Fibroblast of villous mesenchyme (primary cell): ENCODE data around the gene TCF12. TPM values are rescaled to one million over a fixed set of nuclear protein-coding genes. Genes with fewer than 3 reads are reported as not detected.
A peak's percentile ranks its signal among the peaks of the same experiment; 100 is the strongest.

Experiments
- DNase-seq: peaks from one replicate; pipeline ENCODE4 v3.0.0-alpha.2; 2010; ENCODE audit warnings: low read depth
- H3K4me3 ChIP-seq: 2 replicates; pipeline ENCODE4 v1.5.1; 2011; ENCODE audit warnings: low read depth, mild to moderate bottlenecking, low read length
- total RNA-seq: library from RNA; depleted of rRNA; stranded (reverse); fragments of >200 nt; gene quantifications from 2 replicates; pipeline ENCODE4 v1.2.3, GENCODE V29; 2012
- TF ChIP-seq, protein P1 (sequence below): IDR thresholded peaks from 2 replicates; pipeline ENCODE4 v1.5.1; 2012; ENCODE audit warnings: low read depth, mild to moderate bottlenecking, low read length; ENCODE audit not compliant: insufficient read depth

Gene TCF12
- total RNA-seq, 1 donor = 110 TPM

DNA sequence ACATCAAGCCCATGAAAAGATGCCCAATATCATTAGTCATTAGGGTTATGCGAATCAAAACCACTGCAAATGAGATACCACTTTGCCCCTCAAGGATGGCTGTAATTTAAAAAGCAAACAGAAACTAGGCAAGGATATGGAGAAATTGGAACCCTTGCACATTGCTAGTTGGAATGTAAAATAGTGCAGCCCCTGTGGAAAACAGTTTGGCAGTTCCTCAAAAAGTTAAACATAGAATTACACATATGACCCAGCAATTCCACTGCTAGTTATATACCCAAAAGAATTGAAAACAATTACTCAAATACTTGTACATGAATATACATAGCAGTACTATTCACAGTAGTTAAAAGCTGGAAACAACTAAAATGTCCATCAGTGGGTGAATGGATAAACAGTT is 271.0 kb downstream of the TCF12 start:
- DNase-seq = no peak
- TF ChIP-seq, protein P1, sequence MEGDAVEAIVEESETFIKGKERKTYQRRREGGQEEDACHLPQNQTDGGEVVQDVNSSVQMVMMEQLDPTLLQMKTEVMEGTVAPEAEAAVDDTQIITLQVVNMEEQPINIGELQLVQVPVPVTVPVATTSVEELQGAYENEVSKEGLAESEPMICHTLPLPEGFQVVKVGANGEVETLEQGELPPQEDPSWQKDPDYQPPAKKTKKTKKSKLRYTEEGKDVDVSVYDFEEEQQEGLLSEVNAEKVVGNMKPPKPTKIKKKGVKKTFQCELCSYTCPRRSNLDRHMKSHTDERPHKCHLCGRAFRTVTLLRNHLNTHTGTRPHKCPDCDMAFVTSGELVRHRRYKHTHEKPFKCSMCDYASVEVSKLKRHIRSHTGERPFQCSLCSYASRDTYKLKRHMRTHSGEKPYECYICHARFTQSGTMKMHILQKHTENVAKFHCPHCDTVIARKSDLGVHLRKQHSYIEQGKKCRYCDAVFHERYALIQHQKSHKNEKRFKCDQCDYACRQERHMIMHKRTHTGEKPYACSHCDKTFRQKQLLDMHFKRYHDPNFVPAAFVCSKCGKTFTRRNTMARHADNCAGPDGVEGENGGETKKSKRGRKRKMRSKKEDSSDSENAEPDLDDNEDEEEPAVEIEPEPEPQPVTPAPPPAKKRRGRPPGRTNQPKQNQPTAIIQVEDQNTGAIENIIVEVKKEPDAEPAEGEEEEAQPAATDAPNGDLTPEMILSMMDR = no peak
- no peak overlapping the region for H3K4me3 ChIP-seq

GRCh38 chr15:57190208-57190607 is 271.8 kb downstream of the TCF12 start:
- H3K4me3 ChIP-seq = no peak overlapping the region
- TF ChIP-seq, protein P1 = no peak
- DNase-seq = no peak

DNA sequence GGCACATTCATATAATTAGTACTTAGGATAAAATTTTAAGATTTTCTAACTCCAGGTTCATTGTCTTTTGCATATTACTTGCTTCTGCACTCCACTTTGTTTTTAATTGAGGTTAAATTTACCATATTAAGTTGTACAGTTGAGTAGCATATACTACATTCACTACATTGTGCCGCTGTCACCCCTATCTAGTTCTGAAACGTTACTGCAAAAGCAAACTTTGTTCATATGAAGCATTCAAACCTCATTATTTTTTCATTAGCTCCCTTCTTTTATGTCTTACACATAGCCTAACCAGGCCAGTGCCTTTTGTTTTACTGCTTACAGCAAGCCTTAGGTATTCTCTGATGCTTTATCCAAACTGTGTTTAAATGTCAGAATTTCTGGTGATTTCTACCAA is 274.7 kb downstream of the TCF12 start:
- TF ChIP-seq, protein P1 = no peak
- no peak overlapping the region for H3K4me3 ChIP-seq
- DNase-seq = no peak

- TF ChIP-seq, protein P1 = no peak
- H3K4me3 ChIP-seq = no peak overlapping the region
- no peak for DNase-seq
Measured at GRCh38 chr15:57195326-57195725, 276.9 kb downstream of the TCF12 start.

DNA sequence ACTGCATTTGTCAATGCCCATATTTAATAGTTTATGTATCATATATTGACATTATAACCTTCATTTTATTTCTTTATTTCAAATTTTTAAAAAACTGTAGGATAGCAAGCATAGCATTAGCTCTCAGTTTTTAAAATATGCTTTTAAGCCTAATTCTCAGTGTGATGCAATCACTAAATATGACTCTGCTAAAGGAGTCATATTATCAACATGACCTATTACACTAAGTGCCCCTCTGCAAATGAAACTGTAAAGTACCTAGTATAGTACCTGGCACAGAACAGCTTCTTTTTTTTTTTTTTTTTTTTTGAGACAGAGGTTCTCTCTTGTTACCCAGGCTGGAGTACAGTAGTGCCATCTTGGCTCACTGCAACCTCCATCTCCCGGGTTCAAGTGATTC is 278.4 kb downstream of the TCF12 start:
- no peak overlapping the region for H3K4me3 ChIP-seq
- peak; percentile 27 for DNase-seq
- TF ChIP-seq, protein P1 = no peak

DNA sequence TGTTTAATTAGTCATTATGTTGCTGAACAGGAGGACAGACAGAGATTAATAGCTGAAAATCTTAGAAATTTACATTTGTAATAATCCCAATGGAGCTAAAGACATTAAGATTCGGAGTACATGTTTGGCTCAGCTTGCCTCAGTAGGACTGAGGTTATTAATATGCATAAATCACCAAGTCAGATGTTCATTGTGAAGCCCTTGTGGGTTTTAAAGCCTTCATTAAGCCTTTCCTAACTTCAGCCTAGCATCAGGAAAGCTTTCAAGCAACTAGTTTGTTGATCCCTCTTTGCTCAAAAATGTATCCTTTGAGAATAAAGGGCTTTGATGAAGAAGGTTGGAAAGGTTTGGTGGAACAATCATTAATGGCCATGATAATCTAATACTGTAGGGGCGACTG is 279.7 kb downstream of the TCF12 start:
- H3K4me3 ChIP-seq = no peak overlapping the region
- DNase-seq = no peak
- TF ChIP-seq, protein P1 = no peak

GRCh38 chr15:57198654-57199291 is 280.3 kb downstream of the TCF12 start:
- no peak for DNase-seq
- TF ChIP-seq, protein P1 = no peak
- H3K4me3 ChIP-seq = no peak overlapping the region
